HG03039 (cell line): ENCODE results near the gene GMPR.

Source experiments
- ATAC-seq: cut with Tn5 transposase; IDR thresholded peaks from one replicate; pipeline ENCODE4 v1.9.1; 2021; ENCODE audit warnings: mild to moderate bottlenecking, moderate library complexity; ENCODE audit not compliant: unreplicated experiment

The GMPR gene

GRCh38 chr6:16270178-16270794 lies 31.9 kb downstream of the GMPR start:
- no peak for ATAC-seq

GRCh38 chr6:16271428-16271827 lies 33.0 kb downstream of the GMPR start:
- no peak for ATAC-seq

- no peak for ATAC-seq
Observed at GRCh38 chr6:16272201-16272600, 33.8 kb downstream of the GMPR start.

- ATAC-seq: no peak
Observed at GRCh38 chr6:16273256-16273655, 34.9 kb downstream of the GMPR start.

GRCh38 chr6:16274483-16274882 lies 36.1 kb downstream of the GMPR start:
- ATAC-seq: no peak

GRCh38 chr6:16274885-16275589 lies 36.6 kb downstream of the GMPR start:
- ATAC-seq: no peak

GRCh38 chr6:16277101-16277981 lies 39.0 kb downstream of the GMPR start:
- ATAC-seq: no peak

- ATAC-seq: no peak
Observed at GRCh38 chr6:16278048-16278724, 39.8 kb downstream of the GMPR start.

GRCh38 chr6:16278750-16279149 lies 40.4 kb downstream of the GMPR start:
- no peak for ATAC-seq

GRCh38 chr6:16279243-16279642 lies 40.9 kb downstream of the GMPR start:
- ATAC-seq: no peak

GRCh38 chr6:16282370-16282769 lies 44.0 kb downstream of the GMPR start:
- ATAC-seq: no peak

- ATAC-seq: no peak
Observed at GRCh38 chr6:16284472-16284871, 46.1 kb downstream of the GMPR start.

GRCh38 chr6:16285467-16286150 lies 47.2 kb downstream of the GMPR start:
- no peak for ATAC-seq

- no peak for ATAC-seq
Observed at GRCh38 chr6:16286151-16286522, 47.8 kb downstream of the GMPR start.

GRCh38 chr6:16288163-16288562 lies 49.8 kb downstream of the GMPR start:
- no peak for ATAC-seq

GRCh38 chr6:16291739-16292138 lies 53.4 kb downstream of the GMPR start:
- ATAC-seq: no peak

GRCh38 chr6:16292432-16292831 lies 54.0 kb downstream of the GMPR start:
- no peak for ATAC-seq

GRCh38 chr6:16292942-16293341 lies 54.6 kb downstream of the GMPR start:
- ATAC-seq: no peak

- no peak for ATAC-seq
Observed at GRCh38 chr6:16294371-16294770, 56.0 kb downstream of the GMPR start.

GRCh38 chr6:16295060-16295459 lies 56.7 kb downstream of the GMPR start:
- no peak for ATAC-seq

- no peak for ATAC-seq
Observed at GRCh38 chr6:16295471-16295870, 57.1 kb downstream of the GMPR start.
